Measurements from ENCODE around the gene ITPRID1.

Gene ITPRID1

DNA sequence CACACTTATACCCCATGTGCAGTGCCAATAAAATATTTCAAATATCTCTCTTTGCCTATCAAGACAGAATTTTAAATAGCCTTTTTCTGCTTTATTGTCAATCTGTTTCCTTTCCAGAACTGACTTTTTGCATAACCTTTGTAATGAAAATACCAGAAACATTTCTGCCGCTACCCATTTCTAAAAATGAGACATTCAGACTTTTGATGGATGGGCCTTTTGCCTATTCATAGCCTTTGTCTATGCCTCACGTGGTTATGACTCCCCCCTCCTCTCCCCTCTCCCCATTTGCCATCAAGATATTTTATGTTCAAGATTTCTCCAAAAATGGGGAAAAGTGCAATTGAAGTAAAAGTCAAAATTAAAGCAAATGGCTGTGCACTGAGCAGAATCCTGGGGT, 179.0 kb downstream of the ITPRID1 start:
- no peak for DNase-seq (ENCODE audit: low read depth in 1 of 2, low spot score in 1 of 2)

DNA sequence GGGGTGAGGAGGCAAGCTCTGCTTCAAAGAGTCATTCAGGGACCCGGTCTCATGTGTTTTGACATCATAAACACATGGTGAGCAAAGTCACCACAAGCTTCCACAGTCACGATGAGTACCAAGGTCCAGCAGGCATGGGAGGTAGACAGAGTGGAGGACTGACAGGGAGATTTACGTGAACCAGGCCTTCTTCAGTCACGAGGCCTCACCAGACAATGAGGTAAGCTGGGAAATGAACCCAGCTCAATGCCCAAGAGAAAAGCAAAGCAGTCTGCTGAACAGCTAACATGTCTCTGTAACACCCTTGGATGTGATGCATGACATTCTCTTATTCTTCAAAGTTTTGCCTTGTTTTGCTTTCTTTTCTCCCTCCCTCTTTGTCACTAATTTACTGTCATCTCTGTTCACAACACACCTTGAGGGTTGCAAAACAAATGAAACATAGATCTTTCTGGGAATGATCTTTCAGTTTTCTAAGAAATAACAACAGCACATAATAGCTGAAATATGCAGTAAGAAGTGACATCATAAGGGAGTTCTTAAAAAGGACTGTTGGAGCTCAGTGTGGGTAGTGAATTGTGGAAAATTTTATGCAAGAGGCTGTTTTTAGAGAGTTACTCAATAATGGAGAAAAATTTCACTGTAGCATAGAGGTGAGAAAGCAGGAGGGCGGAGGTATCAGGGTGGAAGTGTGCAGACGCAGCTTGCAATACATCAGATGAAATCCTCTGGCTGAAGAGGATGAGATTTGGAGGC, 182.1 kb downstream of the ITPRID1 start:
- no peak for DNase-seq (ENCODE audit: low read depth in 1 of 2, low spot score in 1 of 2)

DNA sequence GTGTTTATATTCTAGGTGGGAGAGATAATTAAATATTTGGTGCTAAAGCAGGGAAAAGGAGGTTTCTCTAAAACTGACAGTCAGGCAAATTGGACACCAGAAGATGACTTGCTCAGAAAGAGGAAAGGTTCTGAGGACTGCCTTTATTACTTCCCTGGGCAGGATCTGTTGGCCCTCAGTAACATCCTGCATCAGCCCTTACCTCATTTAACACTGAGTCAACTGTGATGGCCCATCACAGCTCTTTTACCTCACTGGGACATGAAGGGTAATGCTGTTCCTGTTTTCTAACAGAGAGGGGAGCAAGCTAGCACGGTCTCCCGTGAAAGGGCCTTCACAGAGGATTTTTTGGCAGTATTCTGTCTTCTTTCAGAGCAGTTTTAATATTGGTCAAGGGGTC, 185.2 kb downstream of the ITPRID1 start:
- DNase-seq (ENCODE audit: low read depth in 1 of 2, low spot score in 1 of 2), result no peak

DNA sequence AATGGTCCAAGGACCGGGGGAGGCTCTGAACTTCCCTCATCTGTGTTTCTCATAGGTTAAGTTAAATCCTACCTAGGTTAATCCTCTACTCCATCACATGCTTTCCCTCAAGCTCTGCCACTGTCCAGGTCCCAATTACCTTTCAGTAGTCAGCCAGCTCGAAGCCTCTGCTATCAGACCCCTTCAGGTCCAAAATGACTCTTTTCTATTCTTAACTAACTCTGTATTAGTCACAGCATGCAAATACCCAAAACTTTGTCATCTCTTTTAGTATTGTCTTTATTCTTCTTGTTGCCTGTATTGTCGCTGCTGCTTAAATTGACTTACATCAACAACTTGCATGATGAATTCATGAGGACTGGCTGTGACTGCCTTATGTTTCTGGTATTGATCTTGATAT, 188.5 kb downstream of the ITPRID1 start:
- DNase-seq (ENCODE audit: low read depth in 1 of 2, low spot score in 1 of 2), result no peak

DNA sequence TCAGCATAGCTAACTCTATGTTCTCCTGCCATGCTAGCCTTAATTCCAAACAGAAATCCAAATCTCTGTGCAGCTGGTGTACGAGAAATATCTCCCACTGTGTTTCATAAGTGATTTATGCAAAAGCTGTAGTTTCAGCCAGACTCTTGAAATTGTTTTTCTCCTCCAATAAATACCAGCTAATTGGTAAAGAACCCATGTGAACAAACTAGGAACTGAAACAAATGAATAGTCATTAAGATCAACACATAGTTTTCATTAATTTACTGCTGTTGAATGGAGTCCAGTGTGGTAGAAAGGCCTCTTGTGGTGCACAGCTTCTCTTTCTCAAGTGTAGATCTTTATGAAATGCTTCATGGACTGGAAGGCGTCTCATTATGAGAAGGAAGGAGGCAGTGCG, 191.5 kb downstream of the ITPRID1 start:
- no peak for DNase-seq (ENCODE audit: low read depth in 1 of 2, low spot score in 1 of 2)

DNA sequence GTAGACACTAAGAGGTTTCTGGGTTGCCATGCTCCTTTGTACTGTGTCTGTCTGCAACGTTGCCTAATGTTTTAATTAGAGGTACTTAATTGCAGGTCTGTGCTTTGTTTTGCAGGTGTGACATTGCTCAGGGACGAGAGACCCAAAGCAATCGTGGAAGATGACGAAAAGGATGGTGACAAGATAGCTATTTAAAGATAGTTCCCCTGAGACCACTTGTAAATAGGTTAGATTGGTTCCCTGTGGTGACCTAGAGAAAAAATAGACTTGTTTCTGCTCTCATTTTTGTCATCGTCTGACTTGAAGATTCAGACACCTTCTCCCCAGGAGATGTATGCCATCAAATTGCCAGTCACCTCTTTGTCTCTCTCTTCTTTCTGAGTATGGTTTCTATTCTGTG, 193.2 kb downstream of the ITPRID1 start:
- DNase-seq (ENCODE audit: low read depth in 1 of 2, low spot score in 1 of 2), result no peak

Measured in stimulated activated CD4-positive, alpha-beta T cell treated with anti-CD3 and anti-CD28 coated beads, Interleukin-15, amount 100 ng/mL, for 1 hour (primary cell).